Stimulated activated CD4-positive, alpha-beta T cell treated with anti-CD3 and anti-CD28 coated beads, TNF-alpha, amount 100 ng/mL, for 1 hour (primary cell): ENCODE measurements around the gene NUDT11.
A peak's percentile ranks its signal among the peaks of the same experiment; 100 is the strongest.
"Not testable (repeated sequence)": the region's sequence is repeated elsewhere in the genome, so short reads cannot be mapped to it uniquely, and the experiment has no call there.

ENCODE experiments used
- DNase-seq, 3 donors: peaks; one replicate each; pipeline ENCODE4 v3.0.0-alpha.2; 2020; ENCODE audit warnings: low read depth in 3 of 3, low spot score in 1 of 3

Gene NUDT11

GRCh38 chrX:51496501-51497291 lies at the start of gene NUDT11:
Gene NUDT11 (minus strand): TSS chrX:51496592. CDS start chrX:51496444, 148 bp downstream.
- peak in 1 of 3 donors; percentile 9 for DNase-seq

GRCh38 chrX:51520393-51520792 lies 24.0 kb upstream of the NUDT11 start:
- DNase-seq: no peak

DNA sequence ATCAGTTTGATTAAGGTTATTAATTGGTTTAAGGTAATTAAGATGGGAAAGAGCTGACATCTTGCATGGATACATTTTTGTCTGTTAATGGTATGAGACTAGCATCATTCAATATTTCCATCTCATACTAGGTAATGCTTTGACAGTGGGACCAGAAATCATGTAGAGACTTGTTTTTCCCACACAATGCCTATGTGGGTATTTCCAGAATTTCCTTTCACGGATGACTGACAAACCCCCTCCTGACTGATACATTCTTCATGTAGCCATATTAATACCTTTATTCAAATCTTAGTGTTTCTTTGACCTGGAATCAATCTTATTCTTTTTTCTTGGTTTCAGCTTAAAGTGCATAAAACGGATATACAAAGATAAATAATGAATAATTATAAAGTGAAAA lies 22.7 kb upstream of the NUDT11 start:
- not testable (repeated sequence) for DNase-seq

DNA sequence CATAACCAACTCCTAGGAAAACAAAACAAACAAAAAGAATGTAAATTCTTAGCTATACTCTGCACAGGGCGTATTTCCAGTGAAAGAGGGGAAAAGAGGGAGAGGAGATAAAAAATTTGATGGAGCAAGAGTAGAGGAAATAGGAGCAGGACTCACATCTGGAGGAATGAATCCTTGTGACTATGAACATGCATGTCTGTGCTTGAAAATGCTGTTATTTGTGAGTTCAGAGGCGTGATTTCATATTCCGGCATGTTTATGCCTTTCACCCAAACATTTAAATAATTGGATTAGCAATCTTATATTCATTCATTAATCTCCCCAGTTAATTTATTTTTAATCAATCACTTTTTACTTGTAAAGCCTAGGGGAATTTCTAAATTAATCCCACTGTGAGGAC lies 11.2 kb upstream of the NUDT11 start:
- DNase-seq: no peak

- not testable (repeated sequence) for DNase-seq
These were observed 497 bp downstream of the NUDT11 start for GRCh38 chrX:51495701-51496488.

- DNase-seq: no peak
These were observed 2.0 kb downstream of the NUDT11 start for GRCh38 chrX:51494409-51494808.

DNA sequence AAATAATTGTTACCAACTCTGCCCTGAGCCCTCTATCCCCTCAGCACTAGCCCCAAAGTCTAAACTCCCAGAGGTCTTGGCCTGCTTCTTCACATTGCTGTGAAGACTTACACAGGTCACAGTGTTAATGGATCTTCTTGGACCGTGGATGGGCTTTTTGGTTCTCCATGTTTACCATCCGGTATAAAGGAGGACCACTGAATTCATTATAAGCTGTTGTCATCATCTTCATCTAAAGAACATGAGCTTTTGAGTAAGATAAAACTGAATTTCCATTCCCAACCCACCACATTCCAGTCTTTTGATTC lies 8.5 kb downstream of the NUDT11 start:
- DNase-seq: no peak

GRCh38 chrX:51484616-51485015 lies 11.8 kb downstream of the NUDT11 start:
- DNase-seq: no peak

- DNase-seq: not testable (repeated sequence)
These were observed 14.0 kb downstream of the NUDT11 start for GRCh38 chrX:51482411-51482810.

- DNase-seq: no peak
These were observed 19.5 kb downstream of the NUDT11 start for GRCh38 chrX:51476930-51477329.

DNA sequence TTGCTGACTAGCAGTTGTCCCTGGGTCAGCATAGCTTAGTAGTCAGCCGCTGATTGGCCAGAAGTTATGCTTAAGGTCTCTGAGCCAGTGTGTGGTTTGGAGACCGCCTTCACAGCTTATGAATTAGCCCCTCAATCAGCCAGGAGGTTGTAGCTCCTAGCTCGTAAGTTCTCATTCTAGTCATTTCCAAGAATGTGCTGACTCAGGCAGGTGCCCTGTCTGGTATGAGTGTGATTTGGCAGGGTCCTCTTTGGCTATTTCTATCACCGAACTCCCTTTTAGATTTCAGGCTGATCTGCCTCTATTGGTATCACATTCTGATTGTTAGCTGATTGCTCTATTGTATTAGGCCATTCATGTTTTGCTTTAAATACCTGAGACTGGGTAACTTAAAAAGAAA lies 33.1 kb downstream of the NUDT11 start:
- no peak for DNase-seq

- no peak for DNase-seq
These were observed 35.0 kb downstream of the NUDT11 start for GRCh38 chrX:51461053-51462044.

- DNase-seq: no peak
These were observed 37.3 kb downstream of the NUDT11 start for GRCh38 chrX:51459125-51459524.

DNA sequence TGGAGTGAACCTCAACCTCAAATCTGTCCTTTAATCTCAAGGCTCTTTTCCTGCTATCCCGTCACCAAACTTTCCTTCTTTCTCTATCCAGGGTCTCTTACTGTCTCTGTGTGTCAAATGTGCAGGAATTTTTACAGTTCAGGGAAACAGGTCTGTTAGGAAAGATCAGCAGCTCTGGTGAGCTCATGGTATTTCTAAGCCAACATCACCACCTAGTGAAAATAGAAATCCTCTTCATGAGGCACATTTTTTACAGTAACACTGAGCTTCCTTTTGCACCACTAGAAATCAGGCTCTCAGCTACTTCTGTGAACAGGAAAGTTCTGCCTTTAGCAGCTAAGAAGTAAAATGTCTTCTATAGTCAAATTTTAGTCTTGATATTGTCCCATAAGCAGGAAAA lies 39.6 kb downstream of the NUDT11 start:
- DNase-seq: no peak

DNA sequence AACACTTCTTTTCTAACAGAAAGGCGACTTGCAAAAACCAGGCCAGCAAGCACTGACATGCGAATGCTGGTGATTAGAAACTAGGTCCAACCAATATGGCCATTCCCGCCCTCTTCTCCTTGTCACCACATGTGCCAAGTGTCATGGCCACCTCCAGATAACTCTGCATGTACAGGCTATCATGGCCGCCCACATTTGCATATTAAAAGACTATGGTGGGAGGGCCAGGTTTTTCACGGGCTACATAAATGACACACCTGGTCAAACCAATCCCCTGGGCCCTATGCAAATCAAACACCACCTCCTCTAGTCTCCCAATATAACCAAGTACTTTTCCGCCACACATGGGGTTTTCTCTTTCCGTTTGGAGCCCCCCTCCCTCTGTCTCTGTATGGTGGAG lies 40.1 kb downstream of the NUDT11 start:
- no peak for DNase-seq

DNA sequence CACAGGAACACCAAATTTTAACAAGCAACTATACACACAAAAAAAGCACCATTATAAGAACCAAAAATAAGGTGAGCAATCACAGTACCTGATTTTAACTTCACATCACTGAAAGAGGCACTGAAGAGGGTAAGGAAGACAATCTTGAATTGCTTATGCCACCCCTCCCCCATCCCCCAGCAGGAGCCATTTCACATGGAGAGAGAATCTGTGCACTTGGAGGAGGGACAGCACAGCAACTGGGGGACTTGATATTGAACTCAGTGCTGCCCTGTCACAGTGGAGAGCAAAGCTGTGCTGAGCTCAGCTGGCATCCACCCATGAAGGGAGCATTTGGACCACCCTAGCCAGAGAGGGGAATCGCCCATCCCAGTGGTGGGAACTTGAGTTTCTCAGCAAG lies 56.0 kb downstream of the NUDT11 start:
- DNase-seq: no peak
